A673 (cell line): ENCODE measurements around the gene EIF4EBP3. TPM values are rescaled to one million over a fixed set of nuclear protein-coding genes. Genes with fewer than 3 reads are reported as not detected.
A peak's percentile ranks its signal among the peaks of the same experiment; 100 is the strongest.
"Not testable (repeated sequence)": the region's sequence is repeated elsewhere in the genome, so short reads cannot be mapped to it uniquely, and the experiment has no call there.

ENCODE experiments used
- BruUV-seq: library from RNA; stranded (reverse); fragments of 400-500 nt; replicated peaks from 2 replicates; lab custom pipeline; 2021; lab: Mats Ljungman, UMichigan
- CTCF ChIA-PET: fragments of 300-600 bp; sonication (Branson Sonifier 250); formaldehyde crosslinking; loops from one replicate; lab custom pipeline; 2022; ENCODE audit warnings: antibody characterized with exemption; lab: Charles Lee
- POLR2A ChIA-PET: fragments of 300-600 bp; sonication (Branson Sonifier 250); formaldehyde crosslinking; loops from one replicate; lab custom pipeline; 2022; ENCODE audit warnings: antibody characterized with exemption; ENCODE audit not compliant: low non-redundant PET; lab: Charles Lee
- DNase-seq: peaks from one replicate; pipeline ENCODE4 v3.0.0-alpha.2; 2015; ENCODE audit warnings: low spot score
- H3K27ac ChIP-seq: fragments of 200-600 bp; sonication (generic); 2 replicates; pipeline ENCODE4 v1.5.1; 2016; ENCODE audit warnings: mixed run types, low read depth, mild to moderate bottlenecking, mixed read lengths, antibody characterized with exemption, low read length; ENCODE audit not compliant: poor library complexity, severe bottlenecking
- H3K27me3 ChIP-seq: fragments of 200-600 bp; sonication (generic); replicated peaks from 2 replicates; pipeline ENCODE4 v1.6.1; 2017; ENCODE audit warnings: mixed run types, low read depth, mild to moderate bottlenecking, mixed read lengths, antibody characterized with exemption, low read length; ENCODE audit not compliant: insufficient read depth, poor library complexity
- H3K36me3 ChIP-seq: fragments of 200-600 bp; sonication (generic); 2 replicates; pipeline ENCODE4 v1.6.1; 2016; ENCODE audit warnings: mixed run types, mild to moderate bottlenecking, mixed read lengths, antibody characterized with exemption, low read length; ENCODE audit not compliant: insufficient read depth, poor library complexity, severe bottlenecking
- H3K4me1 ChIP-seq: fragments of 200-600 bp; sonication (generic); 2 replicates; pipeline ENCODE4 v1.6.1; 2017; ENCODE audit warnings: mixed run types, mild to moderate bottlenecking, mixed read lengths, antibody characterized with exemption, low read length; ENCODE audit not compliant: insufficient read depth, poor library complexity, severe bottlenecking
- H3K4me3 ChIP-seq: fragments of 200-600 bp; sonication (generic); 2 replicates; pipeline ENCODE4 v1.5.1; 2016; ENCODE audit warnings: low read depth, mixed run types, mild to moderate bottlenecking, mixed read lengths, low read length; ENCODE audit not compliant: poor library complexity, severe bottlenecking
- H3K9me3 ChIP-seq: fragments of 200-600 bp; sonication (generic); 2 replicates; pipeline ENCODE4 v1.6.1; 2016; ENCODE audit warnings: mixed run types, low read depth, mild to moderate bottlenecking, mixed read lengths, antibody characterized with exemption, low read length; ENCODE audit not compliant: poor library complexity, severe bottlenecking
- CTCF ChIP-seq: fragments of 300-800, 200-600 bp; sonication (generic); conservative IDR thresholded peaks from 2 replicates; pipeline ENCODE4 v1.5.1; 2017; ENCODE audit warnings: low read depth, mild to moderate bottlenecking, antibody characterized with exemption, low read length, moderate library complexity, mixed read lengths
- EZH2 ChIP-seq: fragments of 200-600 bp; sonication (generic); IDR thresholded peaks from 2 replicates; pipeline ENCODE4 v1.6.1; 2017; ENCODE audit warnings: borderline replicate concordance, low read depth, mild to moderate bottlenecking, mixed read lengths, antibody characterized with exemption, low read length; ENCODE audit not compliant: poor library complexity, severe bottlenecking
- intact Hi-C: fragments of 100-400 bp; cut with micrococcal nuclease; formaldehyde crosslinking; loops from one replicate; pipeline ENCODE4 v1.10.0; 2022; ENCODE audit not compliant: unreplicated experiment
- total RNA-seq: library from RNA; stranded (reverse); gene quantifications from 2 replicates; pipeline ENCODE4 v1.2.3, GENCODE V29; 2021

Gene EIF4EBP3
- total RNA-seq, 1 experiment from 2014 or later, result 7.6 TPM

GRCh38 chr5:140574165-140574564 lies 26.7 kb downstream of the EIF4EBP3 start:
- ChIA-PET CTCF (no interaction called here), POLR2A (no interaction called here)
- BruUV-seq, result no TSS peak

GRCh38 chr5:140575309-140575708 lies 27.8 kb downstream of the EIF4EBP3 start:
- CTCF ChIA-PET, result no interaction called here
- no peak overlapping the region for H3K27ac ChIP-seq
- no peaks in the 10 kb centered on the region for H3K36me3 ChIP-seq
- DNase-seq, result no peak
- no peak overlapping the region for H3K4me3 ChIP-seq
- peaks cover 3% of the 10 kb centered on the region for H3K27me3 ChIP-seq
- BruUV-seq, result no TSS peak
- peak; percentile 47 for TF ChIP-seq CTCF
- no peak for TF ChIP-seq EZH2
- POLR2A ChIA-PET, result no interaction called here
- intact Hi-C loops, result no loop called here
- H3K4me1 ChIP-seq, result no peaks in the 10 kb centered on the region
- H3K9me3 ChIP-seq, result no peaks in the 10 kb centered on the region

More at GRCh38 chr5:140574165-140574564, 26.7 kb downstream of the EIF4EBP3 start:
- Histone ChIP-seq H3K4me3 (no peak overlapping the region), H3K27me3 (no peaks in the 10 kb centered on the region), H3K27ac (no peak overlapping the region), H3K4me1 (no peaks in the 10 kb centered on the region), H3K36me3 (no peaks in the 10 kb centered on the region), H3K9me3 (no peaks in the 10 kb centered on the region)
- no peak for TF ChIP-seq CTCF
- TF ChIP-seq EZH2, result no peak
- intact Hi-C loops, result no loop called here
- DNase-seq, result no peak

GRCh38 chr5:140576776-140577201 lies 29.3 kb downstream of the EIF4EBP3 start:
- no peak for TF ChIP-seq CTCF
- TF ChIP-seq EZH2, result no peak
- intact Hi-C loops, result no loop called here
- Histone ChIP-seq H3K36me3 (no peaks in the 10 kb centered on the region), H3K4me3 (no peak overlapping the region), H3K27me3 (peaks cover 3% of the 10 kb centered on the region), H3K9me3 (no peaks in the 10 kb centered on the region), H3K27ac (no peak overlapping the region), H3K4me1 (no peaks in the 10 kb centered on the region)
- no TSS peak for BruUV-seq
- CTCF ChIA-PET, result no interaction called here
- POLR2A ChIA-PET, result no interaction called here
- no peak for DNase-seq

GRCh38 chr5:140579188-140579747 lies 31.8 kb downstream of the EIF4EBP3 start:
- DNase-seq, H3K4me1 ChIP-seq, H3K27ac ChIP-seq, H3K36me3 ChIP-seq, BruUV-seq, intact Hi-C loops, H3K27me3 ChIP-seq, CTCF ChIA-PET, POLR2A ChIA-PET, H3K9me3 ChIP-seq, H3K4me3 ChIP-seq: not testable (repeated sequence)
